MM.1S (cell line): ENCODE data around the gene HTR7.
A peak's percentile ranks its signal among the peaks of the same experiment; 100 is the strongest.
"Not testable (repeated sequence)": the region's sequence is repeated elsewhere in the genome, so short reads cannot be mapped to it uniquely, and the experiment has no call there.

Experiments used
- DNase-seq: peaks from one replicate; pipeline ENCODE4 v3.0.0-alpha.2; 2015
- H2AFZ ChIP-seq: fragments of 300-600 bp; sonication (generic); 2 replicates; pipeline ENCODE4 v1.6.0; 2016; ENCODE audit warnings: antibody characterized with exemption, low read length
- H3F3A ChIP-seq: fragments of 300-600 bp; sonication (generic); 2 replicates; pipeline ENCODE4 v1.6.1; 2016; ENCODE audit warnings: mild to moderate bottlenecking, antibody characterized with exemption, low read length, moderate library complexity, mixed read lengths; ENCODE audit not compliant: insufficient read depth
- H3K27ac ChIP-seq: fragments of 300-600 bp; sonication (generic); 2 replicates; pipeline ENCODE4 v1.5.1; 2016; ENCODE audit warnings: mild to moderate bottlenecking, low read length
- H3K27me3 ChIP-seq: fragments of 300-600 bp; sonication (generic); replicated peaks from 2 replicates; pipeline ENCODE4 v1.6.0; 2016; ENCODE audit warnings: low read length; ENCODE audit not compliant: insufficient read depth
- H3K36me3 ChIP-seq: fragments of 300-600 bp; sonication (generic); replicated peaks from 2 replicates; pipeline ENCODE4 v1.6.1; 2016; ENCODE audit warnings: mild to moderate bottlenecking, low read length, mixed read lengths; ENCODE audit not compliant: insufficient read depth
- H3K4me1 ChIP-seq: fragments of 300-600 bp; sonication (generic); 2 replicates; pipeline ENCODE4 v1.6.1; 2016; ENCODE audit warnings: low read length, mixed read lengths
- H3K4me2 ChIP-seq: fragments of 300-600 bp; sonication (generic); 2 replicates; pipeline ENCODE4 v1.6.0; 2016; ENCODE audit warnings: low read depth, low read length
- H3K4me3 ChIP-seq: fragments of 300-600 bp; sonication (generic); 2 replicates; pipeline ENCODE4 v1.5.1; 2016; ENCODE audit warnings: low read length, mixed read lengths
- H3K79me2 ChIP-seq: fragments of 300-600 bp; sonication (generic); 2 replicates; pipeline ENCODE4 v1.6.1; 2016; ENCODE audit warnings: mixed run types, low read length, mixed read lengths
- H3K9ac ChIP-seq: fragments of 300-600 bp; sonication (generic); 2 replicates; pipeline ENCODE4 v1.6.1; 2016; ENCODE audit warnings: low read length, mixed read lengths
- H3K9me2 ChIP-seq: fragments of 300-600 bp; sonication (generic); replicated peaks from 2 replicates; pipeline ENCODE4 v1.6.1; 2016; ENCODE audit warnings: mild to moderate bottlenecking, low read length, mixed read lengths; ENCODE audit not compliant: insufficient read depth
- H3K9me3 ChIP-seq: fragments of 300-600 bp; sonication (generic); replicated peaks from 2 replicates; pipeline ENCODE4 v1.6.1; 2016; ENCODE audit warnings: mild to moderate bottlenecking, low read length, mixed read lengths; ENCODE audit not compliant: insufficient read depth
- H4K20me1 ChIP-seq: fragments of 300-600 bp; sonication (generic); 2 replicates; pipeline ENCODE4 v1.6.1; 2016; ENCODE audit warnings: mild to moderate bottlenecking, low read length, moderate library complexity, mixed read lengths; ENCODE audit not compliant: insufficient read depth
- EZH2 ChIP-seq: fragments of 300-600 bp; sonication (generic); optimal IDR thresholded peaks from 2 replicates; pipeline ENCODE3; 2017; ENCODE audit warnings: low read depth, mild to moderate bottlenecking, antibody characterized with exemption, low read length, mixed read lengths
- EZH2phosphoT487 ChIP-seq: fragments of 300-600 bp; sonication (generic); IDR thresholded peaks from 2 replicates; pipeline ENCODE4 v1.6.1; 2018; ENCODE audit warnings: antibody characterized with exemption, low read length
- TF ChIP-seq, protein P1 (sequence below): fragments of 300-600 bp; sonication (generic); IDR thresholded peaks from 2 replicates; pipeline ENCODE4 v1.5.1; 2016; ENCODE audit warnings: antibody characterized with exemption, low read length, mixed read lengths

The HTR7 gene

DNA sequence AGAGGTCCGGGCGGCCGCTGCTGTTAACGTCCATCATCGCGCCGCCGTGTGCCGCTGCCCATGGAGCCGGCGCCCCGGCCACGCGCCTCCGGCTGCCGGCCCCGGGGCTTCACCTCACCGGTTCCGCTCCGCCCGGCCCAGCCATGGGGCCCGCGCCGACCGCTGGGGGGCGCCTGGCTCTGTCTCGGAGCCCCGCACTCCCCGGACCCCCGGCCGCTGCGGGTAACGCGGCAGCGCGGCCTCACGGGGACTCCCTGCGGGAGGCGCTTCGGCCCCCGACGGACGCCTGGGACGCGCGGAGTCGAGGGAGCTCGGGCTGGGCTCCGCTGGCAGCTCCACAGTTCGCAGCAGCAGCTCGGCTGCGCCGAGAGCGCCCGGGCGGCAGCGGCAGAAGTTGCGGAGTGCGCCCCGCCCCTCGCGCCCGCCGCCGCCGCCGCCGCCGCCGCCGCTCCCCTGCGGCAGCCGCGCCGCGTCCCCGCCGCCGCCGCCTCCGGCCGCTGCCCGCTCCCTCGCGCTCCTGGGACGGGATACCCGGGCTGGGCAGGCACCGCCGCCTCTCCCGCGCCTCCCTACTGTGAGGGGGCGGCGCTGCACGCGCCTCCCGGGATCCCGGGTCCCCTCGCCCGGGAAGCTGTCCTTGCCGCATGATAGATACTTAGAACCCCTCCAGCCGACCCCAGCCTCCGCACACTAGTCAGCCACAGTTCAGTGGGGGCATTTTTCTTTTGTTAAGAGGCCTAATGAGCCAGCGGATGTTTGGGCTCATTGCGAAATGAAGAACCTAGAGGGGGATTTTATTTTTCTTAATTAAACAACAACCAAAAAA lies at the start of gene HTR7:
HTR7 (minus strand) TSS at position 405 of the 826 bp plus-strand sequence; CDS start at position 37, 368 bp downstream.
- peak within 1 kb of the TSS; percentile 55 for H3K4me3 ChIP-seq
- no peak within 1 kb of the TSS for H3K27ac ChIP-seq
- H3K9ac ChIP-seq: no peak within 1 kb of the TSS

DNA sequence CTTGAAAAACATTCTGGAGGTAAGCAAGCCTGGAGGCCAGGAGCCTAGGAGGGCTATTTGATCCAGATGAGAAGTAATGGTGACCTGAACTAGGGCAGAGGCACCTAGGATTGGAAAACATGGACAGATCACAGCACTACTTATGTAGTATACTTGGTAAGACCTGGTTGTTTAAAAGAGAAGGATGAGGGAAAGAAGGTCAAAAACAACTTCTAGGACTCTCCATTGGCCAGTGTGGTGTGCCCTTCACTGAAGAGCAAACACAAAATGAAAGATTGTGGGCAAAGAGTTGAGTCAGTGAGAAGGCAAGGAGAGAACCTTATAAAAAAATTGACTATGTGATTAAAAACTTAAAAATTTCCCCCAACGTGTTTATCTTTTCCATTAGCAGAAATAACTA lies 48.8 kb upstream of the HTR7 start:
- H4K20me1 ChIP-seq: no peaks in the 10 kb centered on the region
- no peak for DNase-seq
- H2AFZ ChIP-seq: no peak overlapping the region
- H3K79me2 ChIP-seq: no peaks in the 10 kb centered on the region
- H3K9me2 ChIP-seq: no peaks in the 10 kb centered on the region
- H3K9me3 ChIP-seq: no peaks in the 10 kb centered on the region
- no peaks in the 10 kb centered on the region for H3F3A ChIP-seq
- no peak for TF ChIP-seq EZH2phosphoT487
- TF ChIP-seq EZH2: no peak
- TF ChIP-seq, protein P1, sequence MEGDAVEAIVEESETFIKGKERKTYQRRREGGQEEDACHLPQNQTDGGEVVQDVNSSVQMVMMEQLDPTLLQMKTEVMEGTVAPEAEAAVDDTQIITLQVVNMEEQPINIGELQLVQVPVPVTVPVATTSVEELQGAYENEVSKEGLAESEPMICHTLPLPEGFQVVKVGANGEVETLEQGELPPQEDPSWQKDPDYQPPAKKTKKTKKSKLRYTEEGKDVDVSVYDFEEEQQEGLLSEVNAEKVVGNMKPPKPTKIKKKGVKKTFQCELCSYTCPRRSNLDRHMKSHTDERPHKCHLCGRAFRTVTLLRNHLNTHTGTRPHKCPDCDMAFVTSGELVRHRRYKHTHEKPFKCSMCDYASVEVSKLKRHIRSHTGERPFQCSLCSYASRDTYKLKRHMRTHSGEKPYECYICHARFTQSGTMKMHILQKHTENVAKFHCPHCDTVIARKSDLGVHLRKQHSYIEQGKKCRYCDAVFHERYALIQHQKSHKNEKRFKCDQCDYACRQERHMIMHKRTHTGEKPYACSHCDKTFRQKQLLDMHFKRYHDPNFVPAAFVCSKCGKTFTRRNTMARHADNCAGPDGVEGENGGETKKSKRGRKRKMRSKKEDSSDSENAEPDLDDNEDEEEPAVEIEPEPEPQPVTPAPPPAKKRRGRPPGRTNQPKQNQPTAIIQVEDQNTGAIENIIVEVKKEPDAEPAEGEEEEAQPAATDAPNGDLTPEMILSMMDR: no peak
- no peak overlapping the region for H3K4me2 ChIP-seq
- H3K36me3 ChIP-seq: no peaks in the 10 kb centered on the region
- no peaks in the 10 kb centered on the region for H3K4me1 ChIP-seq
- no peak overlapping the region for H3K9ac ChIP-seq
- H3K27ac ChIP-seq: no peak overlapping the region
- H3K27me3 ChIP-seq: no peaks in the 10 kb centered on the region
- no peak overlapping the region for H3K4me3 ChIP-seq

More for the DNA sequence above, at the start of gene HTR7:
- Histone ChIP-seq H4K20me1 (no peaks in the 10 kb centered on the region), H3K9me3 (no peaks in the 10 kb centered on the region), H3K27me3 (no peaks in the 10 kb centered on the region), H3K4me2 (peak within 1 kb of the TSS; percentile 81; the same call in 1 of the 2 replicates), H3K9me2 (no peaks in the 10 kb centered on the region), H2AFZ (peak within 1 kb of the TSS; percentile 64), H3K4me1 (peaks cover 8% of the 10 kb centered on the region), H3K79me2 (no peaks in the 10 kb centered on the region), H3F3A (no peaks in the 10 kb centered on the region), H3K36me3 (no peaks in the 10 kb centered on the region)
- peak; percentile 60 for DNase-seq
- TF ChIP-seq, protein P1: peak; percentile 38
- TF ChIP-seq EZH2: no peak

DNA sequence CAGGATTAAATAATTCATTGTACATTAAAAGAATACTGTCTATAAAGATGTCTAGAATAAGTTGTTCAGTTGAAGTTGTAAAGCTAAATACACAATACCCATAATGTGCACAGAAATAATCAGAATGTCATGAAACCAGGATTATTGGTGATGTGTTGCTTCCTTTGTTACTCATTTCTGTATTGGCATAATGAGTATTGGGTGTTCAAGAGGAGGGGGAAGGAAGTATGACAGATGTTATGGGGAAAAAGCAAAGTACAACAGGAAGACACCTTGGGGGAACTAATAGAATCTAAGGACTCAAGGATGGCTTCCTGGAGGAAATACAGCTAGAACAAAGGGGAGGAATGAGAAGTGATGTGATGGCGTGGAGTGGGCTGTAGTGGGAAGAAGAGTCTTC lies 48.1 kb upstream of the HTR7 start:
- Histone ChIP-seq H2AFZ (no peak overlapping the region), H4K20me1 (no peaks in the 10 kb centered on the region), H3K9me3 (no peaks in the 10 kb centered on the region), H3K4me1 (no peaks in the 10 kb centered on the region), H3K9ac (no peak overlapping the region), H3K79me2 (no peaks in the 10 kb centered on the region), H3F3A (no peaks in the 10 kb centered on the region), H3K27me3 (no peaks in the 10 kb centered on the region), H3K9me2 (no peaks in the 10 kb centered on the region), H3K27ac (no peak overlapping the region), H3K4me2 (no peak overlapping the region), H3K36me3 (no peaks in the 10 kb centered on the region), H3K4me3 (no peak overlapping the region)
- DNase-seq: no peak
- TF ChIP-seq, protein P1: no peak
- TF ChIP-seq EZH2phosphoT487 (no peak), EZH2 (no peak)

DNA sequence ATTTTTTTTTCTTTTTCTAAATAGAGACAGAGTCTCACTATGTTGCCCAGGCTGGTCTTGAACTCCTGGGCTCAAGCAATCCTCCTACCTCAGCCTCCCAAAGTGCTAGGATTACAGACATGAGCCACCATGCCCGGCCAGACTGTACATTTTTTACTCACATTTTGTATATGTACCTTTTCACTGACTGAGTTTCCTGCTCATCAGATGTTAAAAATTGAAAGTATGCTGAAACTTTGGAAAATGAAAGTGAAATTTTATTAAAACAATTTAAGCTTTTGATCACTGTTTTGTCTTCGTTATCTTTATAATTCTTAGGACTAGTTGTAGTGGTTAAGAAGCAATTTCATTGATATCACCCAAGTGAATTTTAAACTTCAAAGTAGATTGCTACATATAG lies 39.1 kb upstream of the HTR7 start:
- not testable (repeated sequence) for H3K27me3 ChIP-seq, H3K9me3 ChIP-seq, H3K27ac ChIP-seq, H2AFZ ChIP-seq, H3F3A ChIP-seq, H3K4me1 ChIP-seq, H3K9me2 ChIP-seq, DNase-seq, H3K4me2 ChIP-seq, H4K20me1 ChIP-seq, H3K36me3 ChIP-seq, H3K4me3 ChIP-seq, H3K9ac ChIP-seq, H3K79me2 ChIP-seq
